ENCODE measurements around the gene GUCY1A2. TPM values are rescaled to one million over a fixed set of nuclear protein-coding genes. Genes with fewer than 3 reads are reported as not detected.

The GUCY1A2 gene
- total RNA-seq, 4 donors from 2014 or later = 3.6 to 8.0 (median 4.0) TPM

DNA sequence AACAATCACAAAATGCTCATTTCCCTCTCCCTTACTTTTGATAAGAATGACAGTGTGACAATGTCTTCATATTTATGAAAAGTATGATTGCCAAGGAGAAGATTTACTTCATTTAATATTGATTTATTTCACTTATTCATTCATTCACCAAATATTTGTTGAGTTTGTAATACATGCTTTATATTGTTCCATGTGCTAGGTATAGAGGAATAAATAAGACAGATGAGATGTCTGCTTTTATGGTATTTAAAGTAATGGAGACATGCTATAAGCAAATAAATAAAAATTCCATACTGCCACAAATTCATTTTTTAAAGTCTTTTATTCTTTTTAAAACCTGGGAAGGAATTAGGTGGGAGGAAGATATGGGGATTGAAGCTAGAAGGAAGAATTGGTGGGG, 289.4 kb downstream of the GUCY1A2 start:
- Histone ChIP-seq H3K27me3 (no peaks in the 10 kb centered on the region), H3K4me1 (peaks cover 0 to 9% (median 0%) of the 10 kb centered on the region in 4 donors), H3K9me3 (no peaks in the 10 kb centered on the region), H3K4me3 (no peak overlapping the region), H3K36me3 (no peaks in the 10 kb centered on the region), H3K27ac (no peak overlapping the region)
- DNase-seq (ENCODE audit: low spot score in 2 of 2) = no peak
- TF ChIP-seq, protein P1, sequence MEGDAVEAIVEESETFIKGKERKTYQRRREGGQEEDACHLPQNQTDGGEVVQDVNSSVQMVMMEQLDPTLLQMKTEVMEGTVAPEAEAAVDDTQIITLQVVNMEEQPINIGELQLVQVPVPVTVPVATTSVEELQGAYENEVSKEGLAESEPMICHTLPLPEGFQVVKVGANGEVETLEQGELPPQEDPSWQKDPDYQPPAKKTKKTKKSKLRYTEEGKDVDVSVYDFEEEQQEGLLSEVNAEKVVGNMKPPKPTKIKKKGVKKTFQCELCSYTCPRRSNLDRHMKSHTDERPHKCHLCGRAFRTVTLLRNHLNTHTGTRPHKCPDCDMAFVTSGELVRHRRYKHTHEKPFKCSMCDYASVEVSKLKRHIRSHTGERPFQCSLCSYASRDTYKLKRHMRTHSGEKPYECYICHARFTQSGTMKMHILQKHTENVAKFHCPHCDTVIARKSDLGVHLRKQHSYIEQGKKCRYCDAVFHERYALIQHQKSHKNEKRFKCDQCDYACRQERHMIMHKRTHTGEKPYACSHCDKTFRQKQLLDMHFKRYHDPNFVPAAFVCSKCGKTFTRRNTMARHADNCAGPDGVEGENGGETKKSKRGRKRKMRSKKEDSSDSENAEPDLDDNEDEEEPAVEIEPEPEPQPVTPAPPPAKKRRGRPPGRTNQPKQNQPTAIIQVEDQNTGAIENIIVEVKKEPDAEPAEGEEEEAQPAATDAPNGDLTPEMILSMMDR (IDR thresholded peaks at IDR 0.05) = no peak
- TF ChIP-seq POLR2A (IDR thresholded peaks at IDR 0.05) = no peak
- no peak for TF ChIP-seq EP300 (IDR thresholded peaks at IDR 0.05)

DNA sequence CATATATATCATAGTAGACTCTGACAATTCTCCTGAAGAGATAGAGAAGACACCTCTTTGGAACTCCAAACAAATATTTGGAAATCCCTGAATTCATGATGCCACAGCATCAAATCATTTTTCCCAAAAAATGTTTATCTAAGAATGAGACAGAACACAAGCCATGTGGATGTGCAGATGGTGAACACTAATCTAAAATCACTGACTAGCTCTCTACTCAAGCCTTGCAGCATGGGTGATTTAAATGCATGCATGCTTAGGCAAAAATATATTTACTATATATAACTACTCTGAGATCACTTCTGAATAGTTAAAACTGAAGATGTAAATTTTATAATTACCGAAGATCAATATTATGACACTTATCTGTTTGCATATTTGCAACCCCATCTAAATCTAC, 289.9 kb downstream of the GUCY1A2 start:
- no peak overlapping the region for H3K4me3 ChIP-seq
- DNase-seq (ENCODE audit: low spot score in 2 of 2) = no peak
- no peaks in the 10 kb centered on the region for H3K27me3 ChIP-seq
- H3K4me1 ChIP-seq = peaks cover 0 to 10% (median 0%) of the 10 kb centered on the region in 4 donors
- no peak overlapping the region for H3K27ac ChIP-seq
- H3K9me3 ChIP-seq = no peaks in the 10 kb centered on the region
- no peaks in the 10 kb centered on the region for H3K36me3 ChIP-seq
- WGBS, 2 donors = 89 to 93% methylated on average over 1 of the region's 1 CpG
- TF ChIP-seq EP300 (IDR thresholded peaks at IDR 0.05) = no peak

DNA sequence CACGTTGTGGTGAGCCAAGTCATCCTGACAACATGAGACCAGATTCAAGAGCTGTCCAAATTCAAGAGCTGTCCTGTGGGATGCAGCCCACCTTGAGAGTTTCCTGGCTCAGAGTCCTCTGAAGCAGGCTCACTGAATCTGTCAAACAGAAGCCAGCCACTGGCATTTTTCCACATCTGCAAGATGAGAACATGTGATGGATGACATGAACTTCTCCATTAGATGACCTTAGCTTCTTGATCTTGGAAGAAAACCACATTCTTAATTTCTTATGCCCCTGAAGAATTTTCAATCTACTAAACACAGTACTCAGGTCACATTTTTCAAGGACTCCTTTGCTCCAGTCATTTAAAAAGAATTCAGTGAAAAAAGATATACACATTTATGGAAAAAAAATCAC, 291.0 kb downstream of the GUCY1A2 start:
- H3K4me3 ChIP-seq = no peak overlapping the region
- no peaks in the 10 kb centered on the region for H3K27me3 ChIP-seq
- H3K9me3 ChIP-seq = no peaks in the 10 kb centered on the region
- no peak for DNase-seq (ENCODE audit: low spot score in 2 of 2)
- WGBS, 2 donors = 45 to 76% methylated on average over 1 of the region's 1 CpG
- H3K36me3 ChIP-seq = no peaks in the 10 kb centered on the region
- H3K4me1 ChIP-seq = peaks cover 0 to 10% (median 0%) of the 10 kb centered on the region in 4 donors
- TF ChIP-seq POLR2A (IDR thresholded peaks at IDR 0.05) (no peak), EP300 (IDR thresholded peaks at IDR 0.05) (no peak)
- TF ChIP-seq, protein P1 (IDR thresholded peaks at IDR 0.05) = no peak
- H3K27ac ChIP-seq = no peak overlapping the region

DNA sequence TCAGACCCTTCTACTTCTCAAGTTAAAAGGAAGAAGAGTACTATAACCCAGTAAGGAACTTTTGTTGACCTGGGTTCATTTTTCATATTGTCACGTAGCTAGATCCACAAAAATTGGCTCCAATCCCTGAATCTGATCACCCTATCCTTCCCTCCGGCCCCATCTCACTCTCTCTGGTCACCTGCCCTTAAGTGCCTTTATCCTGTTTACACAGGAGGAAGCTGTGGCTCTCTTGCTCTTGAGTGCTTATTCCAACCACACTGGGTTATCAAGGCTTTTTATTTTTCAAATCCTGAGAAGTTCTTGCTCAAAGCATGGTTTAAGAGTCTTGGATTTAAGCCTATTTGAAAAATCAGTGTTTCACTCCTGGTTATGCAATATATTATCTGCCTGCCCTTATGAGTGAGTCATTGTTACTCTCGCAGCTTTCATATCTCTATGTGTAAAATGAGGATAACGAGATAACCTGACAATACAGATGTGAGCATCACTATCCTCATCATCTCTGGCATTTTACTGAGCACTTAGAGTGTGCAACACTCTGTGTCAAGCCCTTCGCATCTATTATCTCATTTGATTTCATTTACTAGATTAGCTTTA, 293.9 kb downstream of the GUCY1A2 start:
- H3K4me1 ChIP-seq = peaks cover 0 to 10% (median 0%) of the 10 kb centered on the region in 4 donors
- H3K9me3 ChIP-seq = no peaks in the 10 kb centered on the region
- H3K4me3 ChIP-seq = no peak overlapping the region
- no peaks in the 10 kb centered on the region for H3K36me3 ChIP-seq
- DNase-seq (ENCODE audit: low spot score in 2 of 2) = no peak
- TF ChIP-seq POLR2A (IDR thresholded peaks at IDR 0.05) = no peak
- TF ChIP-seq, protein P1 (IDR thresholded peaks at IDR 0.05) = no peak
- TF ChIP-seq EP300 (IDR thresholded peaks at IDR 0.05) = no peak
- WGBS, 2 donors = 58 to 59% methylated on average over 5 of the region's 5 CpGs
- H3K27me3 ChIP-seq = no peaks in the 10 kb centered on the region
- peak overlapping the region in 1 of 4 donors; percentile 31 for H3K27ac ChIP-seq

DNA sequence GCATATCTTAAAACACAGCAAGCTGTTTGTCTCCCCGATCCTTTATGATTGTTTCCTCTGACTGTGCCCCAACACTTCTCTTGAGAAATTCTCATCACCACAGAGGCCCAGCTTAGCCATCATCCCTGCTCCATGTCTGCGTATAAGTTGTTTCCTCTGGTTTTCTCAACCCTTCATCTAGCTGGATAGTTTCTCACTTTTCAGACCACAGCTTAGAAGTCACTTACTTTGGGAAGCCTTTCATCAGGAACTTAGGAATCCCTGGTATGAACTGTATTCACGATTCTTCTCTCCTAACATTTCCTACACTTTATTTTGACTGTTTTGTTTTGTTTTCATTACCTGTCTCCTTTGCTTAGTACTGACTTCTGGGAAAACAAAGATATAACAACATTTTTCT, 295.2 kb downstream of the GUCY1A2 start:
- no peaks in the 10 kb centered on the region for H3K27me3 ChIP-seq

More for the DNA sequence above, 295.2 kb downstream of the GUCY1A2 start:
- TF ChIP-seq EP300 (IDR thresholded peaks at IDR 0.05) = no peak
- TF ChIP-seq, protein P1 (IDR thresholded peaks at IDR 0.05) = no peak
- no peak for TF ChIP-seq POLR2A (IDR thresholded peaks at IDR 0.05)
- no peaks in the 10 kb centered on the region for H3K36me3 ChIP-seq
- DNase-seq (ENCODE audit: low spot score in 2 of 2) = no peak
- peaks cover 0 to 10% (median 0%) of the 10 kb centered on the region in 4 donors for H3K4me1 ChIP-seq
- no peaks in the 10 kb centered on the region for H3K9me3 ChIP-seq
- WGBS, 2 donors = 69 to 70% methylated on average over 3 of the region's 3 CpGs
- H3K4me3 ChIP-seq = no peak overlapping the region
- no peak overlapping the region for H3K27ac ChIP-seq
